ENCODE measurements around the gene ZNRF3.

ZNRF3 gene

GRCh38 chr22:28956506-28956905, 73.1 kb downstream of the ZNRF3 start:
- no peak for DNase-seq

GRCh38 chr22:28958611-28959010, 75.2 kb downstream of the ZNRF3 start:
- no peak for DNase-seq

GRCh38 chr22:28962042-28962554, 78.7 kb downstream of the ZNRF3 start:
- DNase-seq: no peak

- DNase-seq: no peak
Observed at GRCh38 chr22:28963362-28963761, 80.0 kb downstream of the ZNRF3 start.

- no peak for DNase-seq
Observed at GRCh38 chr22:28967163-28967665, 83.8 kb downstream of the ZNRF3 start.

GRCh38 chr22:28967969-28968368, 84.6 kb downstream of the ZNRF3 start:
- no peak for DNase-seq

- DNase-seq: no peak
Observed at GRCh38 chr22:28969401-28970168, 86.2 kb downstream of the ZNRF3 start.

GRCh38 chr22:28973352-28973751, 90.0 kb downstream of the ZNRF3 start:
- no peak for DNase-seq

- DNase-seq: no peak
Observed at GRCh38 chr22:28977060-28977459, 93.7 kb downstream of the ZNRF3 start.

- no peak for DNase-seq
Observed at GRCh38 chr22:28977481-28977971, 94.2 kb downstream of the ZNRF3 start.

GRCh38 chr22:28978158-28978557, 94.8 kb downstream of the ZNRF3 start:
- no peak for DNase-seq

GRCh38 chr22:28978863-28979796, 95.8 kb downstream of the ZNRF3 start:
- DNase-seq: no peak

- DNase-seq: no peak
Observed at GRCh38 chr22:28980326-28980725, 97.0 kb downstream of the ZNRF3 start.

- DNase-seq: no peak
Observed at GRCh38 chr22:28981818-28982499, 98.6 kb downstream of the ZNRF3 start.

GRCh38 chr22:28983190-28983589, 99.8 kb downstream of the ZNRF3 start:
- no peak for DNase-seq

GRCh38 chr22:28983788-28984441, 100.5 kb downstream of the ZNRF3 start:
- no peak for DNase-seq

- no peak for DNase-seq
Observed at GRCh38 chr22:28984482-28985158, 101.2 kb downstream of the ZNRF3 start.

- DNase-seq: no peak
Observed at GRCh38 chr22:28985581-28986290, 102.4 kb downstream of the ZNRF3 start.

GRCh38 chr22:28986366-28986765, 103.0 kb downstream of the ZNRF3 start:
- DNase-seq: no peak

GRCh38 chr22:28988457-28988856, 105.1 kb downstream of the ZNRF3 start:
- DNase-seq: no peak

- no peak for DNase-seq
Observed at GRCh38 chr22:28989035-28989464, 105.7 kb downstream of the ZNRF3 start.
